ENCODE data around the gene VTN. TPM values are rescaled to one million over a fixed set of nuclear protein-coding genes. Genes with fewer than 3 reads are reported as not detected.
A peak's percentile ranks its signal among the peaks of the same experiment; 100 is the strongest.

The VTN gene
- total RNA-seq, 1 donor from 2014 or later, result 0.41 TPM

DNA sequence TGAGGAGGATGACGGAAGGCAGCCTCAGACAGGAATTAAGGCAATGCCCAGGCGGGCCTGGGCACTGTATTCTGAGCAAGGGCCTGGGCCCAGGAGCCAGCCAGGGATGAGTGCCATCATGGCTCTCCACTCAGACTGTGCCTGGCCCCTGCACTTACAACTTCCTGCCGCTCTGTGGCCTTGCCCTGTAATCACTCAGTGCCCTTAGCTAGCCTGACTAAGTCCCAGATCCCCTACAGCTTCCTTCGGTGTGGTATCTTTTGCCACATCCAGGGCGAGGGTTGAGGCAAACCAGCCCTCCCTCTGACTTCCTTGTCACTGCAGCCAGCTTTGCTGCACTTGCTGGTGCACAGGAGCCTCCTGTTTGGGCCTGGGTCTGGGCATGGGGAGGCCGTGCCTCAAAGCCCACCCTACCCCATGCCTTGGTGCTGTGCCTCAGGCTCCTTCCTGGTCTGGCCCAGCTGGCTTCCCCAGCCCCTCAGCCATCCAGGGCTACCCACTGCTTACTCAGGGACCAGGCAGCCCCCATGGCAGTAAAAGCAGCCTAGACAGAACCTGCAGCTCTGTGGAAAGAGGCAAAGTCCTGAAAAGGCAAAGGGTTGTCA, 26.6 kb upstream of the VTN start:
- no peak for FAIRE-seq
- DNase-seq (ENCODE audit: low spot score in 2 of 2), result no peak

DNA sequence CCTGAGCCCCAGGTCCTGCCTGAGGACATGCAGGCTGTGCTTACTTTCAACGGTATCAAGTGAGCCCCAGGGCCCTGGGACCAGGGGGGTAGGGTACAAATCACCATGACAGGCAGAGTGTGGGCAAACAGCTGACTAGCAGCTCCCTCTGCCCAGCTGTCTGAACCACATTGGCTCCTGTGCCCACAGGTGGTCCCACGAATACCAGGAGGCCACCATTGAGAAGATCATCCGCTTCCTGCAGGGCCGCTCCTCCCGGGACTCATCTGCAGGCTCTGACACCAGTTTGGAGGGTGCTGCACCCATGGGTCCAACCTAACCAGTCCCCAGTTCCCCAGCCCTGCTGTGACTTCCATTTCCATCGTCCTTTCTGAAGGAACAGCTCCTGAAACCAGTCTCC, 25.9 kb upstream of the VTN start:
- DNase-seq (ENCODE audit: low spot score in 2 of 2) (no peak), FAIRE-seq (no peak)

DNA sequence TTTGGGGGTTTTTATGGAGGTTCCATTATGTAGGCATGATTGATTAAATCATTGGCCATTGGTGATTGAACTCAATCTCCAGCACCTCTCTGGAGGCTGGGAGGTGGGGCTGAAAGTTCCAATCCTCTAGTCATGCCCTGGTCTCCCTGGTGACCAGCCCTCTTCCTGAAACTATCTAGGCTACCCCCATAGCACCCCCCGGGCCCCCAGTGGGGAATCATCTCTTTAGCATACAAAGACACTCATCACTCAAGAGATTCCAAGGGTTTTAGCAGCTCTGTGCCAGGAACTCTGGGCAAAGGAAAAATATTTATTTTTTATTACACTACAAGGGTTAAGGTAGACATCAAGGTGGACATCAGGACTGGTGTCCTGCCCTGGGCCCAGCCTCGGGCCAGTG, 25.3 kb upstream of the VTN start:
- DNase-seq (ENCODE audit: low spot score in 2 of 2) (no peak), FAIRE-seq (no peak)

DNA sequence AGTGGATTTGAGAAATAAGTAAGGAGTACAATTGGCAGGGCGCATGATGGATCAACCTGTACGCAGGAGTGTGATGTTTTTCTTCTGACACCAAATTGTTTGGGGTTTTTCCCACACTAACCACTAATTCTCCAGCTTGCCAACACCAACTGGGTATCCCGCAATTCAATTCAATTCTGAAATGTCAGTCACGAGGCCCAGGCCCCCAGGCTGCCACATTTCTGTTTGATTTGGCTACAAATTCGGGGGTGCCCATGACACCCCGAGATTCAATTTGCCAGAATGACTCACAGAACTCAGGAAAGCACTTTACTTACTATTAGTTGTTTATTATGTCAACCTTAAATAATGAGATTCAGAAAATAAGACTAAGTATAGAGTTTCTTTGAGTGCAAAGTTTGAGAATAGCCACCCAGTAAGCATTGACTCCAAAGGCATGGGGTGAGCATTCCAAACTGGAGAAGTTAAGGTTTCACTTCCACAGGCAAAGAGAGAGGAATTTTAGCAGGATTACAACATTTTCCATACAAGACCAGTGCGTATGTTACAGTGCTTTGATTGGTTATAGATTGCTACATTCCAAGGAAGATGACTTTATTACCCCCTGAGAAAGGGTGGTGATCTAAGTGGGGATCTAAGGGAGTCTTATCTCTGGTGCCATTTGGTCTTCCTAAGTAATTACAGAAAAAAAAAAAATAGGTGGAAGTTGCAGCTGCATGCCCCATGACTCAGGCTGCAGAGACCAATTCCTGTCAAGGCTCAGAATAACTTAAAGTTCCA, 24.4 kb upstream of the VTN start:
- DNase-seq (ENCODE audit: low spot score in 2 of 2) (no peak), FAIRE-seq (no peak)

DNA sequence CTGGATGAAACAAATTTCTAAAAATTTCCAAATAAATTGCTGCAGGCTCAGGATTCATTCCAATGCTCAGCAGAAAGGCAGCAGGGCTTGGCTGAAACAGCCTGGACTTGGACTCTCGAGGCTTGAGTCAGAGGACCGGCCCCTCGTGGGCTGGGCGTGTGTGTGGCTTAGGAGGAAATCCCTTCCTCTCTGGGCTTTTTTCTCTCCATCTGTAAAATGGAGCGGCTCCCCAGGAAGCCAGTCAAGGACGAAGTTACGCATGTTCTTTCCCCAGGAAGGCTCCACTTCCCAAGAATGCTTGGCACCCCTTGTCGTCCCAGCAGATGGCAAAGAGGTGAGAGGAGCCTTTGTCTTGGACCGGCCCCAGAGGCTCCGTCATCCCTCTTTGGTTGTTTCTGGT, 22.4 kb upstream of the VTN start:
- no peak for FAIRE-seq
- DNase-seq (ENCODE audit: low spot score in 2 of 2), result no peak

DNA sequence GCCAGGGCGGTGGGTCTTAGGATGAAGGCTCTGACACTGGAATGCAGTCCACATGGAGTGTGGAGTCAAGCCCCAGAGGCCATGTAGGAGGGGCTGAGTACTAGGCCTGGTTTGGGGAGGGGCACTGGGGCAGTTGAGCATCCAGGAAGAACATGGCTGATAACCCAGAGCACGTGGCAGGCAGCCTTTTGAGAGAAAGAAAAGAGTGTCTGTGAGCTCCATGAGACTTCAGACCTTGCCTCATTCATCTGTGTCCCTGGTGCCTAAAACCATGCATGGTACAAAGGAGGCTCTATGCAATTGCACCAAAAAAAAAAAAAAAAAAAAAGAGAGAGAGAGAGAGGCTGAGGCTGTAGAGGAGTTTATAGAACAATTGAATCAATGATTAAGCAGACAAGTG, 21.3 kb upstream of the VTN start:
- no peak for FAIRE-seq
- DNase-seq (ENCODE audit: low spot score in 2 of 2), result no peak

DNA sequence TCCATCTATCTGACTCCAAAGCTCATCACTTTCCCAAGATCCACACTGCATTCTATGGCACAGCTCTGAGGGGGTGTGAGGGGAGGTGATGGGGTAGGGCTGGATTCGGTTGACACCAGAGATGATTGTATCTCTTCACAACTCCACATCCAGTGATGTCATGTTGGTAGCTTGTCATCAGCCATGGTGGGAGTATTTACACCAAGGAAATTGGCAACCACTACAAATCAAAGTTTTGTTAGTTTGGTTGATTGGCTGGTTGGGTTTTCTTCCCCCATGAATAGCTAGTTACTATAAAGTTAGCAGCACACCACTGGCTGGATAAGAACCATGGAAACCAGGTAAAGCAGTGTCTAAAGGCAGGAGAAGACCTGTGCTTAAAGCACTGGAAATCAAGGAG, 20.9 kb upstream of the VTN start:
- FAIRE-seq, result no peak
- no peak for DNase-seq (ENCODE audit: low spot score in 2 of 2)

DNA sequence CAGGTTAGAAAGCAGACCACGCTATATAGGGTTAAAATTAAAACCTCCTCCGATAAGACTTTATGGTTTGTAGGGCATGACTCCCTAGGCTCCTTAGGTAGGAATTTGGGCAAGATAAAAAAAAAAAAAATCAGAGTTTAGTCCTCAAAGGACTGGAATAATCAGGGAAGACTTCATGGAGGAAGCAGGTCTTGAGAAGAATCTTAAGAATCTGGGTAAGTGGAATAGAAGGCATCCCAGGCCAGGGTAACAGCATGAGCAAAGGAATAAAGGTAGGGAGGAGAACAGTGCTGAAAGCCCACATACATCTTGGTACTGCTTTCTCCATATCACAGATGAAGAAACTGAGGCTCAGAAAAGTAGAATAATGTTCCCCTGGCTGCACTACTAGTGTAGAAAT, 20.5 kb upstream of the VTN start:
- no peak for FAIRE-seq
- DNase-seq (ENCODE audit: low spot score in 2 of 2), result no peak

DNA sequence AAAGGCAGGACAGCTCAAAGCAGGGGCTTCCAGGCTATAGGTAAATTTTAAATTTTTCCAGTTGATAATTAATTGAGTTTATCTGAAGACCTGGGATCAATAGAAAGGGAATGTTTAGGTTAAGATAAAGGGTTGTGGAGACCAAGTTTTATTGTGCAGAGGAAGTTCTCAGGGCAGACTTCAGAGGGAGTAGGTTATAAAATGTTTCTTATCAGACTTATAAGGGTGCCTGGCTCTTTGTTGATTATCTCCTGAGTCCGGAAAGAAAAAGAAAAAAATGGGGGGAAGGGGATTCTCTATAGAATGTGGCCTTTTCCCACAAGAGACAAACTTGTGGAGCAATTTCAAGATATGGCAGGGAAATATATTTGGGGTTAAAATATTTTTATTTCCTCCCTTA, 20.0 kb upstream of the VTN start:
- FAIRE-seq, result no peak

DNA sequence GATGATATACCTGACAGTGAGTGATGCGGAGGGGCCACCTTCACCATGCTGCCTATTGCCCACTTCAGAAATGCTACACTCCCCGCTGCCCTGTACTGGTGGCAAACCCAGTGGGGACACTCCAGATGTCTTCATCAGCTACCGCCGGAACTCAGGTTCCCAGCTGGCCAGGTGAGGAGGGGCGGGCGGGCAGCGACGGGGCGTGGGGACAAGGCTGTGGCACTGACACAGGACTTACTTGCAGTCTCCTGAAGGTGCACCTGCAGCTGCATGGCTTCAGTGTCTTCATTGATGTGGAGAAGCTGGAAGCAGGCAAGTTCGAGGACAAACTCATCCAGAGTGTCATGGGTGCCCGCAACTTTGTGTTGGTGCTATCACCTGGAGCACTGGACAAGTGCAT, 18.0 kb upstream of the VTN start:
- FAIRE-seq, result no peak
- DNase-seq (ENCODE audit: low spot score in 2 of 2), result no peak

More for the DNA sequence above, 20.0 kb upstream of the VTN start:
- no peak for DNase-seq (ENCODE audit: low spot score in 2 of 2)

DNA sequence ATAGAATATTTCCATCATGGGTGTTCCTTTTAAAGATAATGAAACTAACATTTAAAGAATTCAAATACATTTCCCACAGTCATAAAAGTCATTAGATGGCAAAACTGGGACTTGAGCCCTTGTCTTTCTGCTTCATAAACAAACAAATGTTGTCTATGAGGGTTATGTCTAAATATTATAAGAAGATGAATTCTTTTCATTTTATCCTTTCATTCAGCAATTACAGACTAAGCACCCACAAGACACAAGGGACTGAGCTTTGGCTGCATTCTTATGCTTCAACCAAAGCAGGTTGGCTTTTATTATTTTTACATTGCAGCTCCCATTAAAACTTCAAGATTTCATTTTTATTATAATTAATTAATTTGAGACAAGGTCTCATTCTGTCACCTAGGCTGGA, 16.3 kb upstream of the VTN start:
- DNase-seq (ENCODE audit: low spot score in 2 of 2), result no peak
- FAIRE-seq, result no peak

DNA sequence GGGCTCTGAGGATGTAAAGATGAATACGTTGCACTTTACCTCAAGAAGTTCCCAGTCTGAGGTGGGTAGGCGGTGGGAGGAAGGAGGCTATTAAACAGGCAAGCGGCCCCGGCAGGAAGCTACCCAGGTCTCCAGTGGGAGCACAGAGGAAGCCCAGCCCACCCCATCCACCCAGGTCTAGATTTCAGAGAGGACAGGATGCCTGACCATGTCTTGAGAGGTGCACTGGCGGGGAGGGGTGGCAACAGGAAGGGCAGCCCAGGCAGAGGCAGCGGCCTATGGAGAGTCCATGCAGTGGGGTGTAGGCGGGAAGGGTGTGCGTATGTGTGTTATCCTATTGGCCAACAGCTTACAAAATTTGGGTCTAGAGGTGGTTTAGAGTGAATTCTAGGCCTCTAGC, 15.3 kb upstream of the VTN start:
- DNase-seq (ENCODE audit: low spot score in 2 of 2) (no peak), FAIRE-seq (no peak)

DNA sequence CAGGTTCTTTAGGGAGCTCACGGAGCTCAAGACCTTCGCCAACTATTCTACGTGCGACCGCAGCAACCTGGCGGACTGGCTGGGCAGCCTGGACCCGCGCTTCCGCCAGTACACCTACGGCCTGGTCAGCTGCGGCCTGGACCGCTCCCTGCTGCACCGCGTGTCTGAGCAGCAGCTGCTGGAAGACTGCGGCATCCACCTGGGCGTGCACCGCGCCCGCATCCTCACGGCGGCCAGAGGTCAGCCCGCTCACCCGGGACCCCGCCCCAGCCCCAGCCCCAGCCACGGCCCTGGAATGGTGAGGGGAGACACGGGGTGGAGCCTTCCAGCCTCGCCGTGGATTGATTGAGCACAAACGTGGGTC, 14.9 kb upstream of the VTN start:
- DNase-seq (ENCODE audit: low spot score in 2 of 2), result no peak

DNA sequence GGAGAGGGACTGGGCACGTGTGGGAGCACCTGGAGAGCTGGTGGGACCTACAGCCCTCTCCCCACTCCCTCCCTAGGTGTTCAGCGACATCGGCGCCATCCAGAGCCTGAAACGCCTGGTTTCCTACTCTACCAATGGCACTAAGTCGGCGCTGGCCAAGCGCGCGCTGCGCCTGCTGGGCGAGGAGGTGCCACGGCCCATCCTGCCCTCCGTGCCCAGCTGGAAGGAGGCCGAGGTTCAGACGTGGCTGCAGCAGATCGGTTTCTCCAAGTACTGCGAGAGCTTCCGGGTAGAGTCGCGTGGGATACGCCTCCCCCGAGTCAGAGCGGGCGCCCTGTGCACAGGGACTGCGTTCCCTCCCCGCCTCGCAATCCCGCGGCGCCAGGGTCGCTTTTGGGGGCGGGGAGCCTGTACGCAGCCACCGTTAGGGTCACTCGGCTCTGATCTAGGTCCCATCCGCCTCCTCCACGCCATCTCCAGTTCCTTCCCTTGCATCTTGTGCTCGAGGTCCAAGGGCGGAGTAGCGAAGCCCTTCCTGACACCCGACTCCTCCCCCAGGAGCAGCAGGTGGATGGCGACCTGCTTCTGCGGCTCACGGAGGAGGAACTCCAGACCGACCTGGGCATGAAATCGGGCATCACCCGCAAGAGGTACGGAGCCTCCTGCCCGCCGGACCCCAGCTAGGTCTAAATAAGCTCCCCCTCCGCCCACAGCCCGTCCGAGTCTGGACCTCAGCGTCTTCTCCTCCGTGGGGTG, 14.4 kb upstream of the VTN start:
- DNase-seq (ENCODE audit: low spot score in 2 of 2) (no peak), FAIRE-seq (no peak)

More for the DNA sequence above, 14.9 kb upstream of the VTN start:
- no peak for FAIRE-seq

DNA sequence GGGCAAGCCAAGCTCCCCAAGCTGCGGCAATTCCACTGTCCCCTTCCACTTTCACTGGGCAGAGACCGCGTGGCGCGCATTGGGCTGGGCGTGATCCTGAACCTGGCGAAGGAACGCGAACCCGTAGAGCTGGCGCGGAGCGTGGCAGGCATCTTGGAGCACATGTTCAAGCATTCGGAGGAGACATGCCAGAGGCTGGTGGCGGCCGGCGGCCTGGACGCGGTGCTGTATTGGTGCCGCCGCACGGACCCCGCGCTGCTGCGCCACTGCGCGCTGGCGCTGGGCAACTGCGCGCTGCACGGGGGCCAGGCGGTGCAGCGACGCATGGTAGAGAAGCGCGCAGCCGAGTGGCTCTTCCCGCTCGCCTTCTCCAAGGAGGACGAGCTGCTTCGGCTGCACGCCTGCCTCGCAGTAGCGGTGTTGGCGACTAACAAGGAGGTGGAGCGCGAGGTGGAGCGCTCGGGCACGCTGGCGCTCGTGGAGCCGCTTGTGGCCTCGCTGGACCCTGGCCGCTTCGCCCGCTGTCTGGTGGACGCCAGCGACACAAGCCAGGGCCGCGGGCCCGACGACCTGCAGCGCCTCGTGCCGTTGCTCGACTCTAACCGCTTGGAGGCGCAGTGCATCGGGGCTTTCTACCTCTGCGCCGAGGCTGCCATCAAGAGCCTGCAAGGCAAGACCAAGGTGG, 11.2 kb upstream of the VTN start:
- FAIRE-seq, result no peak
- no peak for DNase-seq (ENCODE audit: low spot score in 2 of 2)

DNA sequence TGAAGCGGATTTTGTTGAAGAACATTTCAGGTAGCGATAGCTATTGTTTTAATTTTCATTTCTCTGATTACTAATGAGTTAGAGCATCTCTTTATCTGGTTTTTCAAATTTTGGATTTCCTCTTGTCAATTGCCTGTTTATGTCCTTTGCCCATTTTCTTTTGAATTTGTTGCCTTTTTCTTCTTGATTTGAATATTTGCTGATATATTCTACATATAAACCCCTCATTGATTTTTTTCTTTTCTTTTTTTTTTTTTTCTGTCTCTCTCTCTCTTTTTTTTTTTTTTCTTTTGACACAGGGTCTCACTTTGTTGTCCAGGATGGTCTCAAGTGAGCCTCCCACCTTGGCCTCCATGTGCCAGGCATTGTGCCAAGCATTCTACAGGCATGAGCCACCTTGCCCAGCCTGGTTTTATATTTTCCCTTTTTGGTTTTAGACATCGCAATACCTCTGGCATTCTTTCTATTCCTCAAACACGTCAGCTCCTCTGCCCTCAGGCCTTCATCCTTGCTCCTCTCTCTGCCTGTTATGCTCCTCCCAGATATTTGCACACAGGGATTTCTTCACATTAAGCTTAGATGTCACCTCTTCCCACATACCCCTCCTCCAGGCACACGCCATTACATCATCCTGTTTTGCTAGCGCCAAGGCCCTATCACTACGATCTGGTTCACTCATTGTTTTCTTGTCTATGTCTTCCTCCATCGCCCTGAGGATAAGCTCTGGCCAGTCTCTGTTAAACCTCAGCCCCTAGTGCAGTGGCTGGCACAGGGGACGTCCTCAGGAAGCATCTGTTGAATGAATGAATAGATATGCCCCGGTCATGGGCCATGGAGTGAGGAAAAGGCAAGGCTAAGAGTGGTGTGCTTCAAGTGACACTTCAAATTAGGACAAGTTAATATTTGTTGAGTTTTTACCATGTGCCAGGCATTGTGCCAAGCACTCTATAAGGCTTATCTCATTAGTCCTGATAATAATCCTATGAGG, 10.0 kb upstream of the VTN start:
- DNase-seq (ENCODE audit: low spot score in 2 of 2) (no peak), FAIRE-seq (no peak)

DNA sequence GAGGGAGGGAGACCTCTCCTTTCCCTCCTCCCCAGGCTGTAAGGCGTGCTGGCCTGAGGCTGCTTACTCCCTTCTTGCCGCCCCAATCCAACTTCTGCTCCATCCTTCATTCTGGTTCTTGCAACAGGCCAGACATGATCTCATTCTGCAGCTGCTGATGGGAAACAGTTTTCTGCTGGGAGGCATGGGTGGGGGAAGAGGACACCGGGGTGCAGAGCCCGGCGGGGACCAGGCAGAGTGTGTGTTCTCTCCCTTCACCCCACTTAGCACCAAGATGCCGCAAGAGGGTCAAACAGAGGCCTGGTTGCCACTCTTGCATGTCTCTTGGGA, 2.8 kb upstream of the VTN start:
- no peak for FAIRE-seq
- DNase-seq (ENCODE audit: low spot score in 2 of 2), result no peak

DNA sequence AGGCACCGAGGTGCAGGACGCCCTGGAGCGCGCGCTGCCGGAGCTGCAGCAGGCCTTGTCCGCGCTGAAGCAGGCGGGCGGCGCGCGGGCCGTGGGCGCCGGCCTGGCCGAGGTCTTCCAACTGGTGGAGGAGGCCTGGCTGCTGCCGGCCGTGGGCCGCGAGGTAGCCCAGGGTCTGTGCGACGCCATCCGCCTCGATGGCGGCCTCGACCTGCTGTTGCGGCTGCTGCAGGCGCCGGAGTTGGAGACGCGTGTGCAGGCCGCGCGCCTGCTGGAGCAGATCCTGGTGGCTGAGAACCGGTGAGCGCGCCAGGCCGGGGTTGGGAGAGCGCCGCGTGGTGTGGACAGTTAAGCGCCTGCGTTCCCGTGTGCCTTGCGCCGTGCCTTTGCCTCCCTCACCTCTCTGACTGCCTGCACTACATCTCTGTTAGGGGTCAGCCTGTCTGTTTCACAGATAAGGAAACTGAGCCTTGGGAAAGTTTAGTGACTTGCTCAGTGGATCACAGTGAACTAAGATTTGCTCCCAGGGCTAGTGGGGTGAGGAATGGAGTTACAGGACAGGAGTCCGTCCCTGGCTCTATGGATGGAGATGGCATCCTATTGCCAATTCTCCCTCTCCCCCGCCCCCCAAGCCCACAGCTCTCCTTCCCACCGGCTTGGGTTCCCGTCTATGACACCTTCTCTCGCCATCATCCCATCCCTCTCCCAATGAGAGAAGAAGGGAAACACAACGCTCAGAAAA, 2.3 kb upstream of the VTN start:
- DNase-seq (ENCODE audit: low spot score in 2 of 2) (peak in 1 of 2 donors; percentile 49), FAIRE-seq (no peak)

Measured in frontal cortex (tissue), 4 donors.